WTC11 (cell line): ENCODE results near the gene CNMD. TPM values are rescaled to one million over a fixed set of nuclear protein-coding genes. Genes with fewer than 3 reads are reported as not detected.

Experiments used
- total RNA-seq: library from RNA; stranded (reverse); gene quantifications from 3 replicates; pipeline ENCODE4 v1.2.3, GENCODE V29; 2021

CNMD gene
- total RNA-seq, 1 experiment from 2014 or later, result 95.1 TPM

Other genes with a start within 250 kb of the CNMD start
- 8.0 to 9.5 TPM (median 8.5 TPM) in 3 replicates for gene HNRNPA1L2, start 97.4 kb downstream of the CNMD start, total RNA-seq
- gene SUGT1, start 87.0 kb downstream of the CNMD start, total RNA-seq, result 74.8 to 77.6 TPM (median 76.3 TPM) in 3 replicates
- gene PCDH8, start 108.8 kb upstream of the CNMD start, total RNA-seq, result 0.92 to 1.2 TPM (median 1.0 TPM) in 3 replicates